ENCODE measurements around the gene NDUFB10. TPM values are rescaled to one million over a fixed set of nuclear protein-coding genes. Genes with fewer than 3 reads are reported as not detected.

Gene NDUFB10
- total RNA-seq, 2 donors from 2014 or later, result 39.2 to 86.1 TPM

DNA sequence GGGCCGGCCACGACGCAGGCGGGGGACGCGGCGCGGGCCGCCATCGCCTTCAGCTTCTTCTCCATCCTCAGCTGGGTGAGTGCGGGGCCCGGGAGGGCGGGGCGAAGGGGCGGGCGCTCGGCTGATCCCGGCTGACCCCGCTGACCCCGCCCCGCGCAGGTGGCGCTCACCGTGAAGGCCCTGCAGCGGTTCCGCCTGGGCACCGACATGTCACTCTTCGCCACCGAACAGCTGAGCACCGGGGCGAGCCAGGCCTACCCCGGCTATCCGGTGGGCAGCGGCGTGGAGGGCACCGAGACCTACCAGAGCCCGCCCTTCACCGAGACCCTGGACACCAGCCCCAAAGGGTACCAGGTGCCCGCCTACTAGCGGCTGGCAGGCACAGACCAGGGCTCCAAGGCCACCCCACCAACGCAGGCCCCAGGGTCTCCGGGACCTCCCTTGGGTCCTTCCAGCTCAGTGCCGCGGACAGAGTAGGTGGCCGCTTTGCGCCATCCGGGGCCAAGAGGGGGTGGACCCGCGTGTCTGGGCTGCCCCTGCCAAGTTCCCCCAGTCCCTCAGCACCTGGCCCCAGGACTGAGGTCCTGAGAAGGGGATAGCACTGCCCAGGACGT is 33.5 kb downstream of the NDUFB10 start:
- H3K27ac ChIP-seq, result no peak overlapping the region
- H3K4me1 ChIP-seq, result peaks cover 36% of the 10 kb centered on the region
- H3K9me3 ChIP-seq, result no peaks in the 10 kb centered on the region
- intact Hi-C loops (cut with DNase I), result no loop called here
- no peak for TF ChIP-seq POLR2A (IDR thresholded peaks at IDR 0.05)
- TF ChIP-seq, protein P1, sequence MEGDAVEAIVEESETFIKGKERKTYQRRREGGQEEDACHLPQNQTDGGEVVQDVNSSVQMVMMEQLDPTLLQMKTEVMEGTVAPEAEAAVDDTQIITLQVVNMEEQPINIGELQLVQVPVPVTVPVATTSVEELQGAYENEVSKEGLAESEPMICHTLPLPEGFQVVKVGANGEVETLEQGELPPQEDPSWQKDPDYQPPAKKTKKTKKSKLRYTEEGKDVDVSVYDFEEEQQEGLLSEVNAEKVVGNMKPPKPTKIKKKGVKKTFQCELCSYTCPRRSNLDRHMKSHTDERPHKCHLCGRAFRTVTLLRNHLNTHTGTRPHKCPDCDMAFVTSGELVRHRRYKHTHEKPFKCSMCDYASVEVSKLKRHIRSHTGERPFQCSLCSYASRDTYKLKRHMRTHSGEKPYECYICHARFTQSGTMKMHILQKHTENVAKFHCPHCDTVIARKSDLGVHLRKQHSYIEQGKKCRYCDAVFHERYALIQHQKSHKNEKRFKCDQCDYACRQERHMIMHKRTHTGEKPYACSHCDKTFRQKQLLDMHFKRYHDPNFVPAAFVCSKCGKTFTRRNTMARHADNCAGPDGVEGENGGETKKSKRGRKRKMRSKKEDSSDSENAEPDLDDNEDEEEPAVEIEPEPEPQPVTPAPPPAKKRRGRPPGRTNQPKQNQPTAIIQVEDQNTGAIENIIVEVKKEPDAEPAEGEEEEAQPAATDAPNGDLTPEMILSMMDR (IDR thresholded peaks at IDR 0.05), result no peak
- no peak overlapping the region for H3K4me3 ChIP-seq
- no peak for DNase-seq
- ATAC-seq, result no peak
- peaks cover 0 to under 1% of the 10 kb centered on the region in 2 donors for H3K36me3 ChIP-seq (replicated peaks in 1 of 2; ENCODE audit: insufficient read depth in 1 of 2, low read depth in 2 of 2)
- 53% methylated on average over 44 of the region's 50 CpGs; no CpG with 5 or more reads in 1 of the 2 donors for WGBS, 2 donors
- peaks cover 0 to 19% of the 10 kb centered on the region in 2 donors for H3K27me3 ChIP-seq

DNA sequence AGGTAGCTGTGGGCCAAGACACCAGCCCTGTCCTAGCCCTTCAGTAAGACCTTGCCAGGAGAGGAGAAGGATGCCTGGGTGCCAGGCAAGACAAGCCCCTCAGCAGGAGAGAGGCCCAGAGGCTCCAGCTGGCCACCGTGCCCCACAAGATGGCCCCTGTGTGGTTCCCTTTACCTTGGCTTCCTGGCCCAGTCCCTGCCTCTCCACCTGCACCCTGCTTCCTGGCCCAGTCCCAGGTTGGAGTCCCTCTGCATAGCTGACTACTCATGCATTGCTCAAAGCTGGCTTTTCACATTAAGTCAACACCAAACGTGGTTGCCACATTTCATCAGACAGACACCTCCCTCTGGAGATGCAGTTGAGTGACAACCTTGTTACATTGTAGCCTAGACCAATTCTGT is 34.4 kb downstream of the NDUFB10 start:
- Histone ChIP-seq H3K9me3 (no peaks in the 10 kb centered on the region), H3K4me3 (no peak overlapping the region), H3K27ac (no peak overlapping the region), H3K4me1 (peaks cover 29% of the 10 kb centered on the region), H3K36me3 (replicated peaks in 1 of 2; ENCODE audit: insufficient read depth in 1 of 2, low read depth in 2 of 2) (peaks cover 4 to 5% of the 10 kb centered on the region in 2 donors), H3K27me3 (peaks cover 0 to 16% of the 10 kb centered on the region in 2 donors)
- 43 to 53% methylated on average over 2 of the region's 2 CpGs for WGBS, 2 donors
- intact Hi-C loops (cut with DNase I), result no loop called here
- DNase-seq (no peak), ATAC-seq (no peak)
- TF ChIP-seq, protein P1 (IDR thresholded peaks at IDR 0.05), result no peak
- no peak for TF ChIP-seq POLR2A (IDR thresholded peaks at IDR 0.05)

DNA sequence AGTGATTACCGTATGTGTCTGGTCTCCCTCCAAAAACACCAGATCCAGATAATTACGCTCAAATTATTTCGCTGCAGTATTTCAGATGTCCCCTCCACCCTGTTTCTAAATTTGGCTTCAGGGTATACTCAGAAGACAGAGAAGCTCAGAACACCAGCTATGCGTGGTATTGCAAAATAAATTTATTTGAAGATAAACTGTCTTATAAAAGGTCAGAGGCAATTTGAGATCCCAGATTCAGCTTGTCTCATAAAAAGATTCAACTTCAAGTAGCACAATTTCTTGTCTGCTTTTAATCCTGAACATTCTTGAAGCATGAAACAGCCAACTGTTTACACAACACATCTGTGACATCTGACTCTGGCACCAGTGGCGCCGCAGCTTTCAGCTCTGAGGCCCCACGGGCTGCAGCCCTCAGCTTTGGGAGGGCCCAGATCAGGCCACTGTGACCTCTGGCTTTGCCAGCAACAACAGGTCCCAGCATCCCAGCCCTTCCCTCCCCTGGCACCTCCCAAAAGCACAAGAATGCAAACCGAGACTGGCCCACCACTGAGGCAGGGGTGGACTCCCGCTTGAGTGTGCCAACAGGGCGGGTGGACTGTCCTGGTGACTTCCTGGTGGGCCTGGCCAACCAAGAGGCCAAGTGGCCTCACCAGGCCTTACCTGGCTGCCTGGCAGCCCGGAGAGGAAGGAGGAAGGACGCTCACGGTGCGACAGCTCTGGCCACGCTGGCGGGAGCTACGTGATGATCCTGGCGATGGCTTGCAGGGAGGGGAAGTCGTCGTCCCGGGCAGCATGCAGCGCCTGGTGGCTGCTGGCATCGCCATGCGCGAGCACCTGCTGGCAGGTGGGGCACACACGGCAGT is 38.4 kb downstream of the NDUFB10 start:
- Histone ChIP-seq H3K27me3 (no peaks in the 10 kb centered on the region), H3K27ac (peak overlapping the region in 1 of 4 donors; percentile 37), H3K4me3 (no peak overlapping the region), H3K4me1 (no peaks in the 10 kb centered on the region), H3K36me3 (replicated peaks in 1 of 2; ENCODE audit: insufficient read depth in 1 of 2, low read depth in 2 of 2) (peaks cover 33% of the 10 kb centered on the region in 2 donors), H3K9me3 (no peaks in the 10 kb centered on the region)
- DNase-seq (no peak), ATAC-seq (no peak)
- intact Hi-C loops (cut with DNase I), result no loop called here
- WGBS, 2 donors, result 83 to 86% methylated on average over 18 to 25 of the region's 26 CpGs
- no peak for TF ChIP-seq POLR2A (IDR thresholded peaks at IDR 0.05)
- TF ChIP-seq, protein P1 (IDR thresholded peaks at IDR 0.05), result no peak

DNA sequence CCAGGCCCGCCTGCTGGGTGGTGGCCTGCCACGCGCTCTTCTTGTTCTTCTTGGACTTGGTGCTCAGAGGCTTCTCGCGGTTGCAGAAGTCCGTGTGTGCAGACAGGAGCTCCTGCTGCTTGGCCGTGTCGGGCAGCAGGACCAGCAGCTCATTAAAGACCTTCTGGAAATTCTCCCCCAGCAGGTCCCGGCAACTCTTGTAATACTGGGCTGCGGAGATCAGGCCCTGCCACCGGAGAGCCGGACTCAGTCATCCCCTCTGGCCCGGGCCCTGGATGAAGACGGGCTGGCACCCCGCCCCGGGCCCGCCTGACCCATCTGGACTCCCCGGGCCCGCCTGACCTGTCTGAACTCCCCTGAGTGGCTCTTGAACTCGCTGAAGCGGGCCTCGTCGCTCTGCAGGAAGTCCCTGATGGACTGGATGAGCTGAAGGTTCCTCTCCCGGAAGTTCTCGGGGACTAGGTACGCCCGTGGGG is 39.1 kb downstream of the NDUFB10 start:
- 89 to 92% methylated on average over 3 to 26 of the region's 27 CpGs for WGBS, 2 donors
- intact Hi-C loops (cut with DNase I), result no loop called here
- H3K36me3 ChIP-seq (replicated peaks in 1 of 2; ENCODE audit: insufficient read depth in 1 of 2, low read depth in 2 of 2), result peaks cover 33% of the 10 kb centered on the region in 2 donors
- DNase-seq, result no peak
- H3K9me3 ChIP-seq, result no peaks in the 10 kb centered on the region
- H3K4me1 ChIP-seq, result peaks cover 3% of the 10 kb centered on the region
- no peak for ATAC-seq
- no peak overlapping the region for H3K4me3 ChIP-seq
- no peak for TF ChIP-seq POLR2A (IDR thresholded peaks at IDR 0.05)
- TF ChIP-seq, protein P1 (IDR thresholded peaks at IDR 0.05), result no peak
- H3K27ac ChIP-seq, result no peak overlapping the region
- no peaks in the 10 kb centered on the region for H3K27me3 ChIP-seq

All from body of pancreas (tissue), 4 donors.